NCI-H526 (cell line): Measurements from ENCODE around the gene MARCKSL1.

ENCODE experiments used
- DNase-seq, 2 experiments: peaks; one replicate each; lab custom pipeline; 2025; lab: John Stamatoyannopoulos, UW

Gene MARCKSL1

GRCh38 chr1:32352831-32353383, 16.9 kb upstream of the MARCKSL1 start:
- no peak for DNase-seq

- DNase-seq, result no peak
These were observed 16.3 kb upstream of the MARCKSL1 start for GRCh38 chr1:32352239-32352745.

- DNase-seq, result peak; percentile 69 to 98
These were observed 15.6 kb upstream of the MARCKSL1 start for GRCh38 chr1:32351399-32352238.

GRCh38 chr1:32350785-32351398, 14.9 kb upstream of the MARCKSL1 start:
- DNase-seq, result peak; percentile 69 to 92

DNA sequence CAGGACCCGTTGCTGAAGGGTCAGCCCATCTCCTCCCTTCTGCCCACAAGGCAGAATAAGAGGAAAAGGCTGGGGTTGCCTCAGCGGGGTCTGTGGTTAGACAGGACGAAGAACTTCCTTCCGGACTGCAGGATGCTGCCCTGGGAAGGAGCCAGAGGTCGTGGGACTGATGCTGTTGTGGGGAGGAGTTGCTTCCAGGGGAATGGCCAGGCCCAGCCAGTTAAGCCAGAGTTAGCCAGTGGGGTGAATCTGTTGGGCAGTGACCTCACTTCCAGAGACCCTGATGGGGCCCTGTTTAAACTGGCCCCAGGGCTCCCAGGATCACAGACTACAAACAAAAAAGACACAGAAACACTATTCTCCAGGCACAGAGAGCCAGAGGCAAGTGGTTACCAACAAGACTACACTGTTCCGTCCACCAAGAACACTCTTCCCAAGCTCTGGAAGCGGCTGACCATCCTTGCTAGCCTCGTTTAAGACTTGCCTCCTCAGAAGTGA, 13.2 kb upstream of the MARCKSL1 start:
- DNase-seq, result no peak

DNA sequence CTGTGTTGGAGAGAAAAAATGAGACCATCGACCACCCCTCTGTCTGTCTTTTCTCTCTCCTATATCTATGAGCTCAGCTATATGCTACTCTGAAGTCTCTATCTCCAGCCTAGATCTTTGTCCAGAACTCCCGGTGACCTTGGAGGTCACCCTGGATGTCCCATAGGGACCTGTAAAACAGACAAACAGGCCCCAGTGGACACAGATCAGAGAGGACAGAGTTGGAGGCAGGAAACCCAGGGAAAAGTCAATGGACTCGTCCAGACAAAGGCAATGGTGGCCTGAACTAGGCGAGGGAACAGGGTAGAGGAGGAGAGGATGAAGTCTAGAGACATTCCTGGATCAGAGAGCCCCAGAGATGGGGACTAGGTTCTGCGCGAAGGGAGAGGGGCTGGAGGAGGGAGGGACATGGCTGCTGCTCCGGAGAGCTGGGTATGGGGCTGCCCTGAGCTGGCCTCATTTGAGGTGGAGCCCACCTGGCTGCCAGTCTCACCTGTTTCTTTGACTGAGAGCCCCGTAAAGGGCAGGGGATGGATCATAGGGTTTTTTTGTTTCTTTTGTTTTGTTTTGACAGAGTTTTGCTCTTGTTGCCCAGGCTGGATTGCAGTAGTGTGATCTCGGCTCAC, 10.6 kb upstream of the MARCKSL1 start:
- no peak for DNase-seq

GRCh38 chr1:32345289-32345827, 9.3 kb upstream of the MARCKSL1 start:
- DNase-seq, result no peak

DNA sequence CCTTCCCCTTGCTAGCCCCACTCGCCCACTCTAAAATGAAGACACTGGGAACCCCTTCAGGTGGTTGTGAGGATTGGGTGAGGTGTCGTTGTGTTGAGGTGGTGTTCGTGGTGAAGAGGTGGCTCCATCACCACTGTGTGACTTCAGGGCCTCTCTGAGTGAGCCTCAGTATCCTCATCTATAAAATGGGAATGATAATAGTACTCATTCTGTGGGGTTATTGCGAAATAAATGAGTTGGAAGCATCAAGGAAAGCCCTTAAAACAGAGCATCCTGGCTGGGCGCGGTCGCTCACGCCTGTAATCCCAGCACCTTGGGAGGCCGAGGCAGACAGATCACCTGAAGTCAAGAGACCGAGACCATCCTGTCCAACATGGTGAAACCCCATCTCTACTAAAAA, 6.7 kb upstream of the MARCKSL1 start:
- DNase-seq, result no peak

- no peak for DNase-seq
These were observed 5.9 kb upstream of the MARCKSL1 start for GRCh38 chr1:32341971-32342370.

GRCh38 chr1:32341186-32341757, 5.2 kb upstream of the MARCKSL1 start:
- DNase-seq, result no peak

DNA sequence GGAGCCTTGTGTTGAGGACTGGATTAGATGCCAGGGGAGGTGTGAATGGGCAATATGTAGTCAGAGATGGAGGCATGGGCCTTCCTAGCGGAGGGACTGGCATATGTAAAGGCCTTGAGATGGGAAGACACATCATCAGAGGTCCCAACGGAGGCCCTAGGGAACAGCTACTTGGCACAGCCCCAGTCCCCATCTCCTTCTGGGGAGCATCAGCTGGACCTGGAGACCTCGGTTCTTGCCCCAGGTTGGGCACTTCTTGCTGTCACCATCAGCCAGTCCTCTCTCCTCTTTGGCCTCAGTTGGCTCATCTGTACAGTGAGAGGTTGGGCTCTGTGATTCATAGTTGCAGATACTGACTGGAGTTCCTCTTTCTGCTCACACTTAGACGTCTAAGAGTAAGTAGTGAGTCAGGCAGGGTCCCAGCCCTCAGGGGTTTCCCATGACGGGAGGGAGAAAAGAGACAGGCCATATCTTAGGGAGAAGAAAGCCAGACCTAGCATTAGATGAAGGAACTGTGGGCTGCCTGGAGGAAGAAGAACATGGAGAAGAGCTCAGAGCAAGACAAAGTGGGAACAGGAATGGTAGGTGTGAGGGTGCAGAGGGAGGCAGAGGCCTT, 3.4 kb upstream of the MARCKSL1 start:
- DNase-seq, result no peak

DNA sequence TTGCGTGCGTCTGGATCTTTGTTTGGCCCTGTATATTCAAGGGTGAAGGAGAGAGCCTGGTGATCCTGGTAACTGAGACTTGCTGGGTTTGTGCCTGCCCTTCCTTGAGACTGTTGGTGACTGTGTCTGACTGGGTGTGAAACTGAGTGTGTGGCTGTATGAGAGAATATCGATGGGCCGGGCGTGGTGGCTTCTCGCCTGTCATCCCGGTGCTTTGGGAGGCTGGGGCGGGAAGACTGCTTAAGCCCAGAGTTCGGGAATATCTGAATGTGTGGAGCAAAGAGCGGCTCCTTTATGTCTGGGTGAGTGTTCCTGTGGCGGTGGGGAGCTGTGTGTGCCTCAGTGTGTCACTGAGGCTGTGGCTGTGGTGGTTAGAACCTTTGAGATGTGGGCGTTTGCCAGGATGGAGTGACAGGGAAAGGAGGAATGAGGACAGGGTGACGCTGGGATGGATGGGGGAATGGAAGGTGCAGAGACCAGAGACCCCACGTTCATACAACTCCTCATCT, 2.7 kb upstream of the MARCKSL1 start:
- DNase-seq, result no peak

GRCh38 chr1:32337855-32338636, 2.0 kb upstream of the MARCKSL1 start:
- DNase-seq, result peak; percentile 93 to 94

GRCh38 chr1:32336963-32337675, 1.1 kb upstream of the MARCKSL1 start:
- DNase-seq, result peak in 1 of 2 experiments; percentile 63

- DNase-seq, result no peak
These were observed 529 bp upstream of the MARCKSL1 start for GRCh38 chr1:32336591-32336932.

DNA sequence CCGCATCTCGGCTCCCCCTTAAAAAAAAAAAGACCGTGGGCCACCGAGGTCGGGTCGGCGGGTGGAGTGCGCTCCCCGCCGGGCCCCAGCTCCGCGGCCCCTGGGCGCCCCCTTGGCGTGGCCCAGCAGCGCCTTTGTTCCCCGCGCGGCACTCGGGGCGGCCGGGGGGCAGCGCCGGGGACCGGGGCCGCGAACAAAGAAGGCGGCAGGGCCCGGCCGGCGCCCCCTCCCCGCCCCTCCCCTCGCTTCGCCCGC, 571 bp downstream of the MARCKSL1 start:
- DNase-seq, result no peak

DNA sequence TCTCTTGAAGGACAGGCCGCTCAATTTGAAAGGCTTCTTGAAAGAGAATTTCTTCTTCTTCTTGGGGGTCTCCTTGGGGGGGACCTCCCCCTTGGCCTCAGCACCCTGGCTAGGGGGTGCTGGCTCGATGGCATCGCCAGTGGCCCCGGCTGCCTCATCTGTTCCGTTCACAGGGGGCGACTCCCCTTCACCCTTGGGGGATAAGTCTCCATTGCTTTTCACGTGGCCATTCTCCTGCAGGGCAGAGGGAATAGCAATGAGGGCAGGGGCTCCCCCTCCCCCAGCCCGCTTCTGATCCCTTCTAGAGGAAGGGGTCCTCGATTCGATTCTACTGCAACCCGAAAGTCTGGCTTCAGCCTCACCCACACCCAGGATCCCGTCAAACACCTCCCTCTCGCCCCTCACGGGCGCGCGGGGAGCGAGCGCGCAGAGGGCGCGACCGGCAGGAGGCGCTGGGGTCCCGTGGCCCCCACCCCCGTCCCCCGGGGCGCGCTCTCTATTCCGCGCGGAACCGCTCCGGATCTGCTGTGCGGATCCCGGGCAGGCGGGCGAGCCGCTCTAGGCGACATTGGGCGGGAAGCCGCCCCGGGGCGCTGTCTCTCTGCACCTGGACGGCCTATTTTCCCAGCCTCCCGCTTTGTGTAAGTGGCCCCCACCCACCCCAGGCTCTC, 1.0 kb downstream of the MARCKSL1 start:
- peak in 1 of 2 experiments; percentile 76 for DNase-seq

DNA sequence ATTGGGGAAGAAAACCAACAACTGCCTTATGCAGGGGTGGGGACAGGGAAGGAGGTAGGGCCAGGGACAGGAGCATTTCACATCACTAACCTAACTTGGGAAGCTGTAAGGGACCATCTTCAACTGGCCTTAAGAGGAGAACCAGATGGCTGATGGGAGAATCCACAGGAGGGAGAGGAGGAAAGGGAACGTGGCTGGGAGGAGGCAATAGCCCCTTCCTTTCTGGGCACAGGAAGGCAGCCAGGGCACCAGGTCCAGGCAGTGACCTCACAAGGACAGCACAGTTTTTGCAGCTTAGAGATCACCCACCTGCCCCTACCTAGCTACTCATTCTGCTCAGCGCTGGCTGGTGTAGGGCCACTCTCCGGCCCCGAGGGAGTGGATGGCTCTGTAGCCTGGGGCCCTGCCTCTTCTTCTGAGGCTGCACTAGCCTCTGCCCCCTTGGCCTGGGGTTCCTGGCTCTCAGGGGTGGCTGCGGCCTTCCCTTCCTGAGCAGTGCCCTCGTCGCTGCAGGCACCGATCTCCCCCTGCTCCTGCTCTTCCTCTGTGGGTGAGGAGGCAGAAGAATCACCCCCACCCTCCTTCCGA, 1.7 kb downstream of the MARCKSL1 start:
- DNase-seq, result peak in 1 of 2 experiments; percentile 39
